Naive B cell (primary cell): ENCODE data around the gene DNAJC11. TPM values are rescaled to one million over a fixed set of nuclear protein-coding genes. Genes with fewer than 3 reads are reported as not detected.
"Not testable (repeated sequence)": the region's sequence is repeated elsewhere in the genome, so short reads cannot be mapped to it uniquely, and the experiment has no call there.

ENCODE experiments used
- ATAC-seq, 2 donors: fragments of 150-1000 bp; cut with Tn5 transposase; 2 replicates each; pipeline ENCODE4 v1.10.0; 2021; ENCODE audit warnings: low read depth in 2 of 2, mild to moderate bottlenecking in 2 of 2, moderate library complexity in 2 of 2
- DNase-seq: peaks from one replicate; pipeline ENCODE4 v3.0.0; 2022
- H3K27ac Mint-ChIP-seq, 6 donors: one replicate each; pipeline ENCODE4 v1.8.0; 2020 to 2022; ENCODE audit warnings: mild to moderate bottlenecking in 6 of 6, mixed read lengths in 6 of 6, moderate library complexity in 5 of 6, inconsistent platforms in 2 of 6
- H3K27me3 Mint-ChIP-seq, 3 donors: one replicate each; pipeline ENCODE4 v1.8.0; 2021 to 2022; ENCODE audit warnings: mixed read lengths in 3 of 3, mild to moderate bottlenecking in 1 of 3
- H3K36me3 Mint-ChIP-seq, 2 donors: one replicate each; pipeline ENCODE4 v1.8.0; 2020 to 2022; ENCODE audit warnings: mixed read lengths in 2 of 2, inconsistent platforms in 1 of 2, mild to moderate bottlenecking in 1 of 2
- H3K4me1 Mint-ChIP-seq, 3 donors: one replicate each; pipeline ENCODE4 v1.8.0; 2020 to 2022; ENCODE audit warnings: mixed read lengths in 3 of 3, inconsistent platforms in 1 of 3, mild to moderate bottlenecking in 1 of 3, moderate library complexity in 1 of 3
- H3K4me3 Mint-ChIP-seq, 8 donors: one replicate each; pipeline ENCODE4 v1.8.0; 2020 to 2022; ENCODE audit warnings: mild to moderate bottlenecking in 8 of 8, mixed read lengths in 8 of 8, moderate library complexity in 8 of 8, inconsistent platforms in 2 of 8
- H3K9me3 Mint-ChIP-seq, 7 donors: one replicate each; pipeline ENCODE4 v1.8.0; 2020 to 2022; ENCODE audit warnings: mixed read lengths in 7 of 7, mild to moderate bottlenecking in 5 of 7, inconsistent platforms in 2 of 7, moderate library complexity in 1 of 7
- polyA plus RNA-seq, 6 donors: library from polyadenylated mRNA; unstranded; fragments of 300-500 nt; fragmentation: Illumina TruSeq; gene quantifications; one replicate each; pipeline ENCODE4 v1.2.3, GENCODE V29; 2021; ENCODE audit warnings: low read depth in 6 of 6

Gene DNAJC11
- polyA plus RNA-seq, 6 donors from 2014 or later: 17.4 to 24.6 (median 20.5) TPM

- Mint-ChIP-seq H3K4me3 (no peak overlapping the region), H3K9me3 (no peaks in the 10 kb centered on the region), H3K4me1 (peaks cover 5 to 15% (median 10%) of the 10 kb centered on the region in 3 donors), H3K27me3 (no peaks in the 10 kb centered on the region), H3K36me3 (no peaks in the 10 kb centered on the region), H3K27ac (no peak overlapping the region)
- ATAC-seq: no peak
- DNase-seq: no peak
These were observed 12.9 kb downstream of the DNAJC11 start for GRCh38 chr1:6688757-6689156.

- DNase-seq (no peak), ATAC-seq (no peak)
- H3K27me3 Mint-ChIP-seq: no peaks in the 10 kb centered on the region
- H3K4me3 Mint-ChIP-seq: no peak overlapping the region
- H3K36me3 Mint-ChIP-seq: no peaks in the 10 kb centered on the region
- H3K4me1 Mint-ChIP-seq: peaks cover 5 to 18% (median 10%) of the 10 kb centered on the region in 3 donors
- H3K27ac Mint-ChIP-seq: no peak overlapping the region
- H3K9me3 Mint-ChIP-seq: no peaks in the 10 kb centered on the region
These were observed 13.6 kb downstream of the DNAJC11 start for GRCh38 chr1:6688001-6688400.

- H3K4me3 Mint-ChIP-seq: no peak overlapping the region
- H3K4me1 Mint-ChIP-seq: peaks cover 4 to 22% (median 9%) of the 10 kb centered on the region in 3 donors
- no peak for ATAC-seq
These were observed 15.3 kb downstream of the DNAJC11 start for GRCh38 chr1:6686294-6686693.

GRCh38 chr1:6685381-6685780, 16.2 kb downstream of the DNAJC11 start:
- no peak for DNase-seq
- Mint-ChIP-seq H3K4me1 (peaks cover 4 to 22% (median 9%) of the 10 kb centered on the region in 3 donors), H3K27me3 (no peaks in the 10 kb centered on the region), H3K4me3 (no peak overlapping the region), H3K36me3 (no peaks in the 10 kb centered on the region), H3K9me3 (no peaks in the 10 kb centered on the region), H3K27ac (peak overlapping the region in 1 of 6 donors; percentile 3)
- ATAC-seq: no peak

More at GRCh38 chr1:6686294-6686693, 15.3 kb downstream of the DNAJC11 start:
- Mint-ChIP-seq H3K27me3 (no peaks in the 10 kb centered on the region), H3K9me3 (no peaks in the 10 kb centered on the region), H3K27ac (peak overlapping the region in 1 of 6 donors; percentile 12), H3K36me3 (no peaks in the 10 kb centered on the region)
- DNase-seq: no peak

GRCh38 chr1:6683434-6683833, 18.2 kb downstream of the DNAJC11 start:
- Mint-ChIP-seq H3K36me3 (peaks cover 4 to 8% of the 10 kb centered on the region in 2 donors), H3K9me3 (no peaks in the 10 kb centered on the region), H3K4me3 (no peak overlapping the region), H3K27me3 (no peaks in the 10 kb centered on the region), H3K4me1 (peaks cover 0 to 12% (median 5%) of the 10 kb centered on the region in 3 donors), H3K27ac (no peak overlapping the region)
- DNase-seq: no peak
- no peak for ATAC-seq

- DNase-seq: no peak
- Mint-ChIP-seq H3K36me3 (peaks cover 12 to 26% of the 10 kb centered on the region in 2 donors), H3K4me3 (no peak overlapping the region), H3K27ac (peak overlapping the region in 1 of 6 donors; percentile 44), H3K9me3 (no peaks in the 10 kb centered on the region), H3K4me1 (no peaks in the 10 kb centered on the region), H3K27me3 (no peaks in the 10 kb centered on the region)
- ATAC-seq: no peak
These were observed 25.7 kb downstream of the DNAJC11 start for GRCh38 chr1:6675941-6676340.

GRCh38 chr1:6674771-6675170, 26.8 kb downstream of the DNAJC11 start:
- H3K27ac Mint-ChIP-seq: no peak overlapping the region
- no peaks in the 10 kb centered on the region for H3K9me3 Mint-ChIP-seq
- DNase-seq: no peak
- ATAC-seq: no peak
- H3K36me3 Mint-ChIP-seq: peaks cover 12 to 25% of the 10 kb centered on the region in 2 donors
- no peaks in the 10 kb centered on the region for H3K27me3 Mint-ChIP-seq
- H3K4me1 Mint-ChIP-seq: no peaks in the 10 kb centered on the region
- H3K4me3 Mint-ChIP-seq: no peak overlapping the region

- Mint-ChIP-seq H3K4me3 (no peak overlapping the region), H3K27me3 (no peaks in the 10 kb centered on the region), H3K9me3 (no peaks in the 10 kb centered on the region), H3K4me1 (no peaks in the 10 kb centered on the region), H3K36me3 (peaks cover 12 to 18% of the 10 kb centered on the region in 2 donors), H3K27ac (no peak overlapping the region)
- DNase-seq: no peak
- no peak for ATAC-seq
These were observed 27.7 kb downstream of the DNAJC11 start for GRCh38 chr1:6673816-6674398.

GRCh38 chr1:6672558-6672957, 29.1 kb downstream of the DNAJC11 start:
- H3K27me3 Mint-ChIP-seq: no peaks in the 10 kb centered on the region
- DNase-seq (no peak), ATAC-seq (no peak)
- no peaks in the 10 kb centered on the region for H3K9me3 Mint-ChIP-seq
- no peak overlapping the region for H3K4me3 Mint-ChIP-seq
- H3K36me3 Mint-ChIP-seq: peaks cover 4 to 14% of the 10 kb centered on the region in 2 donors
- H3K4me1 Mint-ChIP-seq: no peaks in the 10 kb centered on the region
- no peak overlapping the region for H3K27ac Mint-ChIP-seq

GRCh38 chr1:6668503-6668902, 33.1 kb downstream of the DNAJC11 start:
- DNase-seq: no peak
- Mint-ChIP-seq H3K27me3 (no peaks in the 10 kb centered on the region), H3K27ac (no peak overlapping the region), H3K4me3 (no peak overlapping the region), H3K36me3 (peaks cover 1 to 7% of the 10 kb centered on the region in 2 donors), H3K9me3 (no peaks in the 10 kb centered on the region), H3K4me1 (peaks cover 0 to 1% (median 0%) of the 10 kb centered on the region in 3 donors)
- no peak for ATAC-seq

GRCh38 chr1:6667139-6667538, 34.5 kb downstream of the DNAJC11 start:
- Mint-ChIP-seq H3K4me3 (no peak overlapping the region), H3K4me1 (peaks cover 0 to 3% (median 0%) of the 10 kb centered on the region in 3 donors), H3K27ac (no peak overlapping the region), H3K27me3 (no peaks in the 10 kb centered on the region), H3K9me3 (no peaks in the 10 kb centered on the region), H3K36me3 (peaks cover 7 to 9% of the 10 kb centered on the region in 2 donors)
- no peak for ATAC-seq
- DNase-seq: no peak

GRCh38 chr1:6666696-6667095, 34.9 kb downstream of the DNAJC11 start:
- Mint-ChIP-seq H3K9me3 (no peaks in the 10 kb centered on the region), H3K36me3 (peaks cover 7 to 9% of the 10 kb centered on the region in 2 donors), H3K4me3 (no peak overlapping the region), H3K27ac (no peak overlapping the region), H3K4me1 (peaks cover 0 to 3% (median 0%) of the 10 kb centered on the region in 3 donors), H3K27me3 (no peaks in the 10 kb centered on the region)
- ATAC-seq: no peak
- DNase-seq: no peak

GRCh38 chr1:6662468-6662867, 39.1 kb downstream of the DNAJC11 start:
- not testable (repeated sequence) for H3K27ac Mint-ChIP-seq, DNase-seq, H3K4me3 Mint-ChIP-seq, H3K9me3 Mint-ChIP-seq, H3K27me3 Mint-ChIP-seq, H3K36me3 Mint-ChIP-seq, ATAC-seq, H3K4me1 Mint-ChIP-seq

GRCh38 chr1:6660415-6661049, 41.1 kb downstream of the DNAJC11 start:
- Mint-ChIP-seq H3K4me3 (no peak overlapping the region), H3K27me3 (no peaks in the 10 kb centered on the region), H3K9me3 (no peaks in the 10 kb centered on the region), H3K27ac (no peak overlapping the region), H3K36me3 (peaks cover 0 to 9% of the 10 kb centered on the region in 2 donors), H3K4me1 (peaks cover 0 to 3% (median 0%) of the 10 kb centered on the region in 3 donors)
- ATAC-seq (no peak), DNase-seq (no peak)
